ENCODE measurements around the gene CCDC188. TPM values are rescaled to one million over a fixed set of nuclear protein-coding genes. Genes with fewer than 3 reads are reported as not detected.

Gene CCDC188
- total RNA-seq, 4 donors from 2014 or later: 0.28 to 1.8 (median 0.56) TPM; not detected in 1

DNA sequence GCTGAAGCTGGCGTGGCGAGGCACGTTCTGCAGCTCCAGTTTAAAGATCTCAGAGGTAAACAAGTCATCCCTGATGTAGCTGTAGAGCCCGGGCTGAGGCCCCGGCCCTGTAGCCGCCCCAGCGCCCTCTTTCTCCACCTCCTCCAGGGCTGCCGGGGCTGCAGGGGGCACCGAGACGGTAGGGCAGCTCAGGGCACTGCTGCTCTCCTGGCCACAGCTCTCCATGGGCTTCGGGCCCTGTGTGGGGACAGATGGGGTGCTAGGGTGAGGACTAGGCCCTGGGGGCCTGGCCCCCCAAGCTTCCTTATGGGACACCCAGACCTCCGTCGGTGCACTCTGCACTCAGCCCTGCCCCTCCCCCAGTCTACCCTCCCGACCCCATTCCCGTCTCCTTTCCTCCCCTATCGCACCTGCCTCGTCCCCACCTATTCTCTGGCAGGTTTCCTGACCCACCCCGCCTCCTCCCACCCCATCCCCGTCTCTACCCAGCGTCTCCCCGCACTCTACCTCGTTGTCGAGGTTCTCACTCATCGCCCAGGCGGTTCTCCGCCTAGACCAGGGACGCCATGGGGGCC lies 34.4 kb downstream of the CCDC188 start:
- DNase-seq (ENCODE audit: low spot score): no peak
- no peak for ATAC-seq (ENCODE audit: low FRiP score)
- TF ChIP-seq CTCF (IDR thresholded peaks at IDR 0.05): no peak

- TF ChIP-seq CTCF (IDR thresholded peaks at IDR 0.05): no peak
- DNase-seq (ENCODE audit: low spot score) (no peak), ATAC-seq (ENCODE audit: low FRiP score) (no peak)
Observed at GRCh38 chr22:20115691-20116375, 35.0 kb downstream of the CCDC188 start, which contains the start of gene RANBP1. Gene RANBP1, plus strand, starts transcription at chr22:20116104. Its CDS starts 81 bp downstream, at chr22:20116185.

DNA sequence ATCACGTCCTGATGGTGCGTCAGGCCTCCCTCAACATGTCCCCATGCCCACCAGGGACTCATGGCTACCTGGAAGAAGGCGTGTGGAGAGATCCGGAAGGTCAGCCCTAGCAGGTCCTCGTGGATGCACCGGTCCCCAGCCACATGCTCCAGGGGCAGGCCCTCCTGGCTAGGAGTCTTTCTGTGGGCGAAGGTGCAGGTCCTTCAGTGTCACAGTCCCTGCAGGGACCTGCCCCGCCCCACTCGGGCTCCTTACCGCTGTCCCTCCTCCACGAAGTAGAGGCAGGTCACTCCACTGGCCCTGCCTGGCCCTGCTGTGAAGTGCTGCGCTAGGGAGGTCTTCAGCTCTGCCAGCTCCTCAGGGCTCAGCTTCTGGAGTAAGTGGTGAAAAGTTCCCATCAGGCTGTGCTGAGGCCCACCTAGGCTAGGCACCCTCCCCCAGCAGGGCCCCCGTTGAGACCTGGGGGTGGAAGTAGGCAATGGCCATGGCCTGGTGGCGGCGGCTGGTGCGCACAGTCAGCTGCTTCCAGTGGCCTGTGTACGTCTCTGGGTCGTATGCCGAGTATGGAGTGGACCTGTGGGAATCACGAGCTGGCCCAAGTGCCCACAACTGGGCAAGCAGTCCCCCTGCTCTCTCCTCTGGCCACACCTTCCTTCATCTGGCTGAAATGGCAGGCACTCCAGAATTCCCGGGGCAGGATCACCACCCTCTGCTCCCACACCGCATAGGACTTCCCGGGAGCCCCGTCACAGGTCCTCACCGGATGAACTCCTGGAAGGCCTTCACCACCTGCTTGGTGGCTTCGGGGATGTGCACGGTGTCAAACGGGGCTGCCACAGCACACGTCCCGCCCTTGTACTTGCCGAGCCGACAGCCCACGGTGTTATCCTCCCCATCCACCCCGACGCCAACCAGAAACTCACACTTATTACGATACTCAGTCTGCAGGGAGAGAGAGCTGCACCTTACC lies 36.1 kb downstream of the CCDC188 start:
- no peak for TF ChIP-seq CTCF (IDR thresholded peaks at IDR 0.05)
- DNase-seq (ENCODE audit: low spot score): no peak
- no peak for ATAC-seq (ENCODE audit: low FRiP score)

DNA sequence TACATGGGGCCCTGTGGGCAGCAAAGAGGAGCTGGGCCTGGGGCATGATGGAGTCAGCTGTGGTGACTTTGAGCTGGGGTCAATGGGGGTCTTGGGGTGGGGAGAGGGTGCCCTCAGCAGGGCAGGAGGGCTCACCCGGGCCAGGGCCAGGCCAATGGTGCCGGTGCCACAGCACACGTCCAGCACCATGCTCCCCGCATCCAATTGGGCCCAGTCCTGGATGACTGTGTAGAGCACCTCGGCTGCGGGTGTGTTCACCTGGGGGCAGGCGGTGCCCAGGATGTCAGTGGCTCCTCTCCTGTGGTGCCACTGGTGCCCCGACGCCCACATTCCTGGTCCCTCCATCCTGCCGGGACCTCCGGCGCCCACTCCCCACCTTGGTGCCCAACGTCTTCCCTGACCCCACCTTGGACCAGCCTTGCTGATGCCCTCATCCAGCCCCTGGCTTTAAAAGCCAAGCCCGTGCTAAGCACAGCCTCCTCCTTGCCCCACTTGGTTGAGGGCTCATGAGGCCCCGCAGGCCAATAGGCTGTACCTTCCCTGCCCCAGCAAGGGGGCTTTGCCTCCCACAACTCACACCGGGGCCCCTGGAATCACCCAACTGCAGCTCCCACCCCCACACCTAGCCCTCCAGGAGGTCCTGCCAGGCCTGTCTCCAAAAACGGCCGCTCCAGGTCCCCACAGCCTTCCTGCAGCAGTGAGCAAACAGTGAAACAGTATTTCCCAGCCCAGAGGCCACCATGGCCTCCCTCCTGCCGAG lies 37.1 kb downstream of the CCDC188 start:
- no peak for TF ChIP-seq CTCF (IDR thresholded peaks at IDR 0.05)
- DNase-seq (ENCODE audit: low spot score) (no peak), ATAC-seq (ENCODE audit: low FRiP score) (no peak)

- TF ChIP-seq CTCF (IDR thresholded peaks at IDR 0.05): no peak
- DNase-seq (ENCODE audit: low spot score): no peak
- no peak for ATAC-seq (ENCODE audit: low FRiP score)
Observed at GRCh38 chr22:20112623-20113511, 38.0 kb downstream of the CCDC188 start.

All from omental fat pad (tissue), 4 donors.